Glutamatergic neuron (in vitro differentiated cells): ENCODE measurements around the gene PLEKHD1. TPM values are rescaled to one million over a fixed set of nuclear protein-coding genes. Genes with fewer than 3 reads are reported as not detected.

ENCODE experiments used
- DNase-seq: peaks from one replicate; pipeline ENCODE4 v3.0.0; 2022
- H3K27ac Mint-ChIP-seq: one replicate; pipeline ENCODE4 v1.8.0; 2020; ENCODE audit warnings: mild to moderate bottlenecking, mixed read lengths, inconsistent platforms; ENCODE audit not compliant: unreplicated experiment
- H3K27me3 Mint-ChIP-seq: one replicate; pipeline ENCODE4 v1.8.0; 2020; ENCODE audit warnings: mild to moderate bottlenecking, moderate library complexity, mixed read lengths, inconsistent platforms; ENCODE audit not compliant: unreplicated experiment
- H3K36me3 Mint-ChIP-seq: one replicate; pipeline ENCODE4 v1.8.0; 2020; ENCODE audit warnings: mild to moderate bottlenecking, mixed read lengths, inconsistent platforms; ENCODE audit not compliant: unreplicated experiment
- H3K4me1 Mint-ChIP-seq: one replicate; pipeline ENCODE4 v1.8.0; 2020; ENCODE audit warnings: mild to moderate bottlenecking, low read depth, mixed read lengths, inconsistent platforms; ENCODE audit not compliant: unreplicated experiment
- H3K4me3 Mint-ChIP-seq: one replicate; pipeline ENCODE4 v1.8.0; 2020; ENCODE audit warnings: mild to moderate bottlenecking, mixed read lengths, inconsistent platforms; ENCODE audit not compliant: unreplicated experiment
- H3K9me3 Mint-ChIP-seq: one replicate; pipeline ENCODE4 v1.8.0; 2020; ENCODE audit warnings: mild to moderate bottlenecking, moderate library complexity, mixed read lengths, inconsistent platforms; ENCODE audit not compliant: unreplicated experiment
- CTCF ChIP-seq: fragments of 200-600 bp; sonication (generic); IDR thresholded peaks from one replicate; pipeline ENCODE4 v1.5.0; 2021; ENCODE audit not compliant: partially characterized antibody, unreplicated experiment
- total RNA-seq: library from RNA; stranded (reverse); fragmentation: NEBNext Ultra II Directional; extraction: Animal tissue kit (Norgen Biotek cat#: 25700); gene quantifications from one replicate; pipeline ENCODE4 v1.2.1, GENCODE V29; 2021; ENCODE audit not compliant: unreplicated experiment

PLEKHD1 gene
- total RNA-seq, 1 donor from 2014 or later = 1.3 TPM

- Mint-ChIP-seq H3K36me3 (no peaks in the 10 kb centered on the region), H3K4me1 (no peaks in the 10 kb centered on the region), H3K9me3 (no peaks in the 10 kb centered on the region), H3K27me3 (peaks cover 1% of the 10 kb centered on the region), H3K27ac (no peak overlapping the region), H3K4me3 (no peak overlapping the region)
- no peak for DNase-seq
- no peak for TF ChIP-seq CTCF
Observed at GRCh38 chr14:69464379-69464778, 20.1 kb upstream of the PLEKHD1 start.

GRCh38 chr14:69464829-69465228 is 19.7 kb upstream of the PLEKHD1 start:
- no peaks in the 10 kb centered on the region for H3K36me3 Mint-ChIP-seq
- DNase-seq = no peak

GRCh38 chr14:69468949-69469348 is 15.6 kb upstream of the PLEKHD1 start:
- no peaks in the 10 kb centered on the region for H3K4me1 Mint-ChIP-seq
- DNase-seq = no peak
- no peaks in the 10 kb centered on the region for H3K9me3 Mint-ChIP-seq
- no peak overlapping the region for H3K4me3 Mint-ChIP-seq
- no peak for TF ChIP-seq CTCF
- H3K27me3 Mint-ChIP-seq = no peaks in the 10 kb centered on the region
- no peaks in the 10 kb centered on the region for H3K36me3 Mint-ChIP-seq
- no peak overlapping the region for H3K27ac Mint-ChIP-seq

More at GRCh38 chr14:69464829-69465228, 19.7 kb upstream of the PLEKHD1 start:
- Mint-ChIP-seq H3K4me3 (no peak overlapping the region), H3K27ac (no peak overlapping the region), H3K4me1 (no peaks in the 10 kb centered on the region), H3K27me3 (no peaks in the 10 kb centered on the region), H3K9me3 (no peaks in the 10 kb centered on the region)
- no peak for TF ChIP-seq CTCF

- H3K4me3 Mint-ChIP-seq = no peak overlapping the region
- H3K4me1 Mint-ChIP-seq = no peaks in the 10 kb centered on the region
- no peak overlapping the region for H3K27ac Mint-ChIP-seq
Observed at GRCh38 chr14:69471436-69471835, 13.1 kb upstream of the PLEKHD1 start.

GRCh38 chr14:69471916-69472315 is 12.6 kb upstream of the PLEKHD1 start:
- Mint-ChIP-seq H3K36me3 (no peaks in the 10 kb centered on the region), H3K27ac (no peak overlapping the region), H3K9me3 (peaks cover 2% of the 10 kb centered on the region), H3K27me3 (no peaks in the 10 kb centered on the region), H3K4me1 (no peaks in the 10 kb centered on the region), H3K4me3 (no peak overlapping the region)
- TF ChIP-seq CTCF = no peak
- DNase-seq = no peak

More at GRCh38 chr14:69471436-69471835, 13.1 kb upstream of the PLEKHD1 start:
- no peaks in the 10 kb centered on the region for H3K27me3 Mint-ChIP-seq
- no peak for DNase-seq
- no peaks in the 10 kb centered on the region for H3K9me3 Mint-ChIP-seq
- no peak for TF ChIP-seq CTCF
- H3K36me3 Mint-ChIP-seq = no peaks in the 10 kb centered on the region
